Skin of body (tissue), 2 donors: Measurements from ENCODE around the gene PLPP3. TPM values are rescaled to one million over a fixed set of nuclear protein-coding genes. Genes with fewer than 3 reads are reported as not detected.

ENCODE experiments used
- DNase-seq: peaks from one replicate; lab custom pipeline; 2025; lab: John Stamatoyannopoulos, UW
- total RNA-seq: library from RNA; depleted of rRNA; stranded (reverse); fragments of >200 nt; gene quantifications from one replicate; pipeline ENCODE4 v1.2.3, GENCODE V29; 2014

The PLPP3 gene
- total RNA-seq, 1 donor from 2014 or later = 124 TPM

DNA sequence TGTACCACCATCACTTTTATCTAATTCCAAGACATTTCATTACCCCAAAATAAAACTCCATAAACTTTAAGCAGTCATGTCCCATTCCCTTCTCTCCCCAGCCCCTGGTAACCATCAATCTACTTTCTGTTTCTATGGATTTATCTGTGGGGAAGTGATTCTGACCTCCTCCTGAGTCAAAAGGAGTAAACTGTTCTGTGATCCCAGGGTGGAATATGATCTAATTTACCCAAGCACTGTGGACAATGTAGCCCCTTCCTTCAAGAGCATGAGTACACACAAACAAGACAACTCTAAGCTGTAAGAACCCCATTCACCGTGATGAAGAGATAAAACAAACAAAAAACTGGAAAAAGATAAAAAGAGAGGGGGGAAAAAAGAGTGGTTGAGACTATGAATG is 77.9 kb downstream of the PLPP3 start:
- no peak for DNase-seq

GRCh38 chr1:56496821-56497772 is 82.3 kb downstream of the PLPP3 start:
- no peak for DNase-seq

GRCh38 chr1:56496158-56496557 is 83.2 kb downstream of the PLPP3 start:
- DNase-seq = no peak

DNA sequence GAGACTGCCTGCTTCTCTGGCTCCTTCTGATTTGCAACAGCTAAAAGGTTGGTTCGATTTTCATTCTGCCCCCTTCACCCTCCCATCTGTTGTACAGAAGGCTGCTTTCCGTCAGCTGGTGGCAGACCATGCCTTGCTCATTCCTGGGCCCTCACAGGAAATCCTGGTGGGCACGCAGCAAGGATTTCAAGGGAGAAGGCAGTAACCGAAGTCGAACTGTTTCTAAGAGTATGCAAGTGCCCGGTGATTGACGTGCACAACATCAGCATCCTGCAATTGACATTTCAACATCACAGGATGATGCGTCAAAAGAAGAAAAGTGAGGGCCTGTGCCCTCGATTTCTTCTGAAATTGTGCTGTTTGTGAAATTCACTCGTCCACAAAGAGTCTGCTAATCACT is 83.8 kb downstream of the PLPP3 start:
- DNase-seq = no peak

- DNase-seq = no peak
Observed at GRCh38 chr1:56494306-56494705, 85.1 kb downstream of the PLPP3 start.

DNA sequence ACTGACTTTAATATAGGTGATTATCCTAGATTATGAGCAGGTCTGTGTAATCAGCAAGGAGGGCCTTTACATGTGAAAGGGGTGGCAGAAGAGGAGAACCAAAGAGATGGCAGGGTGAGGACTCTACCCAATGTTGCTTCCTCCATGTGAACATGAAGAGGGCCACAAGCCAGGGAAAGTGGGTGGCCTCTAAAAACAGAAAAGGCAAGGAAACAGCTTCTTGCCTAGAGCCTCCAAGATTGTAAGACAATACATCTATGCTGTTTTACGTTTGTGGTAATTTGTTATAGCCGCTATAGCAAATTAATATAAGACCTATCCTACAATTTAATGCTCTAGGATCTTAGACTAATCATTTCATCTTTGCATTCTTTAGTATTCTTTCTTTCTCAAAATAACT is 85.5 kb downstream of the PLPP3 start:
- DNase-seq = no peak

GRCh38 chr1:56491441-56491840 is 87.9 kb downstream of the PLPP3 start:
- DNase-seq = no peak

GRCh38 chr1:56490619-56491018 is 88.7 kb downstream of the PLPP3 start:
- DNase-seq = no peak

- no peak for DNase-seq
Observed at GRCh38 chr1:56489695-56490094, 89.7 kb downstream of the PLPP3 start.

DNA sequence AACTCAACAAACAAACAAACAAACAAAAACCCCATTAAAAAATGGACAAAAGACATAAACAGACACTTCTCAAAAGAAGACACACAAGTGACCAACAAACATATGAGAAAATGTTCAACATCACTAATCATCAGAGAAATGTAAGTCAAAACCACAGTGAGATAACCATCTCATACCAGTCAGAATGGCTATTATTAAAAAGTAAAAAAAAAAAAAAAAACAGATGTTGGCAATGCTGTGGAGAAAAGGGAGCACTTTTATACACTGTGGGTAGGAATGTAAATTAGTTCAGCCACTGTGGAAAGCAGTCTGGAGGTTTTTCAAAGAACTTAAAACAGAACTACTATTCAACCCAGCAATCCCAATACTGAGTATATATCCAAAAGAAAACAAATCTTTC is 94.7 kb downstream of the PLPP3 start:
- no peak for DNase-seq

DNA sequence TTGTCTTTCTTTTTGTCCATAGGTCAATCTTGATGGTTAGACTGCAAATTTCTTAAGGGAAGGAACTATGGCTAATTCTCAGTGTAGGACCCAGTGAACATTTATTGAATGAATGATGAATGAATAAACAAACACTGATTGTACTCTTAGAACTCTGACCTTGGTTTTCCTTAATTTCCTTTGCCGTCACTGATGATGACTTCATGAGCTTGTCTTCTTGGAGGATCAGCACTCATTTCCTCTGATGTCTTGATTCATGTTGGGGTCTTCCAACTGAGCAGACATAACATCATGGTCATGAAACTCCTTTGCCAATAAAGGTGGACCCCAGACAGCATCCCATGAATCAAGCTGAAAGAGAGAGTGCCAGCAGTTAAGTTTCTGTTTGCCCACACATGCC is 96.3 kb downstream of the PLPP3 start:
- no peak for DNase-seq

DNA sequence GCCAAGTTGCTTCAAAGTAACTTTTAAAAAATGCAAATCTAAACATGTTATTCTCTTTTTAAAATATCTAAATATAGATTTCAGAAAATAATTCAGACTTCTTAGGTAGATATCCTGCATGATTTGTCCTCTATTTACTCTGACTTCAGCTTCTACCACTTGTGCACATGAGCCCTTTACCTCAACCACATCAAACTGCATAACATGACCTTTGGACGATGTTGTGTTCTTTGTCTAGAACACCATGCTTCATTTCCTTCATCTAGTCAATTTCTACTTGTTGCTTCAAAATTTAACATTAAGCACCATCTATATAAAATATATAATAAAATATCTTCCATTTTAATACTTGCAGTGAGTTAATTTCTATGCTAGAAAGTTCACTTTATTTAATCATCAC is 96.9 kb downstream of the PLPP3 start:
- DNase-seq = no peak

GRCh38 chr1:56481140-56481694 is 98.1 kb downstream of the PLPP3 start:
- DNase-seq = no peak

GRCh38 chr1:56478734-56479133 is 100.6 kb downstream of the PLPP3 start:
- no peak for DNase-seq

DNA sequence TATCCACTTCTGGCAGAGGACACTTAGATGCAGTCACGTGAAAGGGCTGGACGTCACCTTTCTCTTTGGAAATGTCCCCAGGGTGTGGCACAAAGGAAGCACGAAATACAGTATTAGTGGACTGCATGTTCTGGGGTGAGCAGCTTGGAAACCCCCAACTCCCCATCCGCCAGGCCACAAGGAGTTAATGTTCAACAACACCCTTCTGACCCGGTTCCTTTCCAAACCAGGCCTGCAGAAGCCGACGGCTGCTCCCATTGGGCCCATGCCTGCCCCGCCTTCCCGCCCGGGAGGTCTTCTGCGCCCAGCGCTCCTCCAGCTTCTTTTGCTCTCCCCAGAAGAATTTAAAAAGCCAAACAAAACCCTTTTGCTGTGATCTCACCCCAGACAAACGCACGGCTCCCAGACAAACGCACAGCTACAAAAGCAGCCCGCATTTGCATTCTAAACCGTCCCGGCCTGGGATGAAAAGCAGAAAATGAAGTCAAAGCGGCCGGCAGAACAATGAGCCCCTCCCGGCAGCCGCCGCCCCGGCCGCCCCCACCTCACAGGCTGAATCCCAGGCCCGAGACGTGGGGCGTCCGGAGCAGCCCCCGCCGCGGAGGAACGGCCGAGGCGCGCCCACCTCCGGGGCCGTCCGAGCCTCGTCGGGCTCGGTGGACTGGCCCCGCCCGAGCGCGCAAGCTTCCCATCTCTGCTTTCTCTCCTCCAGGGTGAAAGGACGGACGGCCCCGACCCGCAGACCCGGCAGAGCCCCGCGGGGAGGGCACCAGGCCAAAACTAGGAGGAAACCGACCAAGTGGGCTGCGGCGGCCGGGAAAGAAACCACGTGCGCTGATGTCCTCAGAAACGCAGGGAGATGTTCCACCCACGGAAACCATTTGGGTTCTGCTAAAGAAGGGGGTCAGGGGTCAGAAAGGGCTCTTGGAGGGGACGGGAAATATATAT is 101.9 kb downstream of the PLPP3 start:
- peak; percentile 15 for DNase-seq

- DNase-seq = no peak
Observed at GRCh38 chr1:56473582-56474270, 105.6 kb downstream of the PLPP3 start.

DNA sequence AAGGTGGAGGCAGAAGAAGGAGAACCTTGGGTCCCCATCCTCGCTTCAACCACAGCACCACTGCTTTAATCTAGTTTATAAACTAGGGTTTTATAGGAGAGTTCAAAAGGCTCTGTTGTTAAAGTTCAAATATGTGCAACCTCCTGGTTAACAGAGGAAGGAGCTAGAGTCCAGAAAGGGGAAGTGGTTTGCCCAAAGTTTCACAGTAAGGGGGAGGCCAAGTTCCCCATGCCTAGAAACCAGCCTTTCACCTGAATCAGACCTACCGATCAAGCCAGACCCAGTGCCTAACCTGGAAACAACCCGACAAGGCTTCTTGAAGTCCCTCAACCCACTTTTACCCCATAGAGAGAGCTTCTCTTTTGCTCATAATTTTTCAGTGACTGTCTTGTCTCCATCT is 106.5 kb downstream of the PLPP3 start:
- DNase-seq = no peak

- peak; percentile 21 for DNase-seq
Observed at GRCh38 chr1:56469640-56470371, 109.6 kb downstream of the PLPP3 start.

GRCh38 chr1:56468518-56468917 is 110.8 kb downstream of the PLPP3 start:
- peak; percentile 49 for DNase-seq

DNA sequence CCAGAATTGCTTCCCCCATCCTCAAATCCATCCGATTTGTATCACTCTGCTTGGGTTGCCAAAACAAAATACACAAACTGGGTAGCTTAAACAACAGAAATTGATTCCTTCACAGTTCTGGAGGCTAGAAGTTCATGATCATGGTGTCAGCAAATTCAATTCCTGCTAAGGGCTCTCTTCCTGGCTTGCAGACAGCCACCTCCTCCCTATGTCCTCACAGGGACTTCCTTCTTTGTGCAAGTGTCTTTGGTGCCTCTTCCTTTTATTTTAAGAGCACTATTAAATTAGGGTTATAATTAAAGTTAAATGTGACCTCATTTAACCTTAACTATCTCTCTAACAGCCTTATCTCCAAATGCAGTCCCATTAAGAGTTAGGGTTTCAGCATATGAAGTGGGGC is 112.8 kb downstream of the PLPP3 start:
- DNase-seq = no peak

DNA sequence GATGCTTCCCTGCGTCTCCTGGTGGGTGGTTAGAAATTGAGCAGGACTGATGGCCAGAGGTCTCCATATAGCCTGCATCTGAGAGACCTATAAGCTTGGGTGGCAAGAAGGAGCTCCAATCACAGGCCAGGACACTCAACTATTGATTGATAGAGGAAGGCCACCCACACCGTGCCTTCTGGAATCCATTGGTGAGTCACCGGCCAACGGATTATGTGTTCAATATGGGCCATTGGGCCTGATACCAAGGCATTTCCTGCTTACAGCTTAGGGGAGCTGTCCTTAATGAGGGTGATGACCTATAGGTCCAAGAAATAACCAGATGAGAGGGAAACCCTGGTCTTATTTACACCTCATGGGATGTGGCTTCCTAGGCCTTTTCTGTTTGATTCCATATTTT is 115.1 kb downstream of the PLPP3 start:
- DNase-seq = peak; percentile 9
